Stimulated activated CD4-positive, alpha-beta T cell treated with anti-CD3 and anti-CD28 coated beads, Interleukin-1b, Interleukin-23, amount 100 ng/mL, for 4 hours (primary cell): Measurements from ENCODE around the gene ID2.

ENCODE experiments used
- DNase-seq, 2 donors: peaks; one replicate each; pipeline ENCODE4 v3.0.0-alpha.2; 2020; ENCODE audit warnings: low read depth in 2 of 2

Gene ID2

DNA sequence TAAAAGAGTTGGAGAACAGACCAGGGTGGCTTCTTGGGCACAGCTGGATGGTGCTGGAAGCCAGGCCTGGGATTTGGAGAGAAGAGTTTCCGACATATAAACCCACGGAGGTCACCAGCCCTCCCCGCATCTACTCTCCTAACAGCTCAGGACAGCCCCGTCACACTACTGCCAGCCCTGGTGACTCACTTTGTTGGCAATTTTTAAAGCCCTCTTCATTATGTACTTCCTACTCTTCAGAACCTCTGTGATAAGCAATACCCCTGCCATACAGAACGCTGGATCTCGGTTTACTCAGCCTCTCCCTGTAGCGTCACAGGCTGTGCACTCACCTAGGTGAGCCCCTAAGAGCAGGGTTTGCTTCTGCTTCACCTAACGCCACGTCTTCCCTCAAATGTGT, 48.1 kb downstream of the ID2 start:
- no peak for DNase-seq

- DNase-seq: no peak
Measured at GRCh38 chr2:8732601-8733000, 50.7 kb downstream of the ID2 start.
